NAMALWA (cell line): ENCODE data around the gene EMILIN2.
A peak's percentile ranks its signal among the peaks of the same experiment; 100 is the strongest.

Experiments used
- DNase-seq: peaks from one replicate; pipeline ENCODE4 v3.0.0-alpha.2; 2015; ENCODE audit warnings: low spot score

The EMILIN2 gene

GRCh38 chr18:2900684-2901422, 54.0 kb downstream of the EMILIN2 start:
- no peak for DNase-seq

GRCh38 chr18:2901423-2901985, 54.7 kb downstream of the EMILIN2 start:
- DNase-seq = no peak

GRCh38 chr18:2902327-2902726, 55.5 kb downstream of the EMILIN2 start:
- no peak for DNase-seq

- no peak for DNase-seq
These were observed 56.2 kb downstream of the EMILIN2 start for GRCh38 chr18:2903006-2903405.

GRCh38 chr18:2905854-2906703, 59.3 kb downstream of the EMILIN2 start:
- DNase-seq = no peak

- DNase-seq = peak; percentile 23
These were observed 60.1 kb downstream of the EMILIN2 start for GRCh38 chr18:2906704-2907549.

GRCh38 chr18:2907550-2908135, 60.8 kb downstream of the EMILIN2 start:
- no peak for DNase-seq

GRCh38 chr18:2908166-2908945, 61.5 kb downstream of the EMILIN2 start:
- no peak for DNase-seq

GRCh38 chr18:2908946-2909335, 62.1 kb downstream of the EMILIN2 start:
- DNase-seq = no peak

- DNase-seq = no peak
These were observed 62.8 kb downstream of the EMILIN2 start for GRCh38 chr18:2909431-2910140.

- no peak for DNase-seq
These were observed 63.5 kb downstream of the EMILIN2 start for GRCh38 chr18:2910261-2910660.

- DNase-seq = no peak
These were observed 64.1 kb downstream of the EMILIN2 start for GRCh38 chr18:2910751-2911425.

- no peak for DNase-seq
These were observed 64.7 kb downstream of the EMILIN2 start for GRCh38 chr18:2911533-2911932.

GRCh38 chr18:2912357-2913299, 65.8 kb downstream of the EMILIN2 start:
- DNase-seq = no peak

GRCh38 chr18:2913398-2914005, 66.7 kb downstream of the EMILIN2 start:
- no peak for DNase-seq

- no peak for DNase-seq
These were observed 67.5 kb downstream of the EMILIN2 start for GRCh38 chr18:2914185-2914880.

GRCh38 chr18:2914881-2915240, 68.1 kb downstream of the EMILIN2 start:
- no peak for DNase-seq
